Measurements from ENCODE around the gene SCN2B.

Gene SCN2B

DNA sequence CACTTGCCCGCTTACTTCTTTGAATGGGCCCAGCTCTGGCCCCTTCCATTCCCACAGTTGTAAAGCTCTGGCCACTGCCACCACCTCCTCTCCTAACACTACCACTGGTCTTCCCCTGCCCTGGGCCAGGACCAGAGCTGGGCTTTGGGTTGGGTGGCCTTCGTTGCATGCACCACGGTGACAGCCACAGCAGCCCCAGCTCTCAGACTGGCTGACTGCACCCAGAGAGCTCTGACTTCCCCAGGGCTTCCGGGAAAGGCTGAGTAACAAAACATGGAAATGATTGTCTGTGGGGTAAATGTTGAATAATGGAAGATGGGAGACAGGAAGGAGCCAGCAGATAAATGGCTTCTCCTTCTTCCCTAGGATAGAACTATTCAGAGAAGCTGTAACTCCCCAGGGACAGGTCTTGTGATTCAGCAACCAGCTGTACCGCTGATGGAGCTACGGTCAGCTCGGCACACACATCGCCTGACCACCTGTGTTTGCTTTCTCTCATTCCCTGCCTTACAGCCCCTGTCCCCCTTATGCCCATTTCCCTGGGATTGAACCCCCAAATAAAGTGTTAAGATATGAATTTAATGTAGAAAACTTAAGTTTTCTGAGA lies 51.4 kb downstream of the SCN2B start:
- Histone ChIP-seq H3K79me2 (ENCODE audit: insufficient read depth, low read depth) (no peaks in the 10 kb centered on the region), H3K36me3 (ENCODE audit: insufficient read depth) (no peaks in the 10 kb centered on the region), H2AFZ (ENCODE audit: low read depth) (no peak overlapping the region), H3K9ac (no peak overlapping the region), H4K20me1 (ENCODE audit: insufficient read depth) (no peaks in the 10 kb centered on the region), H3K27ac (no peak overlapping the region), H3K4me3 (IDR thresholded peaks at IDR 0.05; ENCODE audit: insufficient read depth, low read depth, low read length) (no peak overlapping the region), H3K27me3 (ENCODE audit: insufficient read depth, low read depth) (no peaks in the 10 kb centered on the region), H3K4me2 (no peak overlapping the region), H3K4me1 (ENCODE audit: low read depth, poor library complexity, severe bottlenecking) (no peaks in the 10 kb centered on the region)
- TF ChIP-seq, protein P1, sequence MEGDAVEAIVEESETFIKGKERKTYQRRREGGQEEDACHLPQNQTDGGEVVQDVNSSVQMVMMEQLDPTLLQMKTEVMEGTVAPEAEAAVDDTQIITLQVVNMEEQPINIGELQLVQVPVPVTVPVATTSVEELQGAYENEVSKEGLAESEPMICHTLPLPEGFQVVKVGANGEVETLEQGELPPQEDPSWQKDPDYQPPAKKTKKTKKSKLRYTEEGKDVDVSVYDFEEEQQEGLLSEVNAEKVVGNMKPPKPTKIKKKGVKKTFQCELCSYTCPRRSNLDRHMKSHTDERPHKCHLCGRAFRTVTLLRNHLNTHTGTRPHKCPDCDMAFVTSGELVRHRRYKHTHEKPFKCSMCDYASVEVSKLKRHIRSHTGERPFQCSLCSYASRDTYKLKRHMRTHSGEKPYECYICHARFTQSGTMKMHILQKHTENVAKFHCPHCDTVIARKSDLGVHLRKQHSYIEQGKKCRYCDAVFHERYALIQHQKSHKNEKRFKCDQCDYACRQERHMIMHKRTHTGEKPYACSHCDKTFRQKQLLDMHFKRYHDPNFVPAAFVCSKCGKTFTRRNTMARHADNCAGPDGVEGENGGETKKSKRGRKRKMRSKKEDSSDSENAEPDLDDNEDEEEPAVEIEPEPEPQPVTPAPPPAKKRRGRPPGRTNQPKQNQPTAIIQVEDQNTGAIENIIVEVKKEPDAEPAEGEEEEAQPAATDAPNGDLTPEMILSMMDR (conservative IDR thresholded peaks at IDR 0.05; ENCODE audit: low read depth, low read length): no peak

DNA sequence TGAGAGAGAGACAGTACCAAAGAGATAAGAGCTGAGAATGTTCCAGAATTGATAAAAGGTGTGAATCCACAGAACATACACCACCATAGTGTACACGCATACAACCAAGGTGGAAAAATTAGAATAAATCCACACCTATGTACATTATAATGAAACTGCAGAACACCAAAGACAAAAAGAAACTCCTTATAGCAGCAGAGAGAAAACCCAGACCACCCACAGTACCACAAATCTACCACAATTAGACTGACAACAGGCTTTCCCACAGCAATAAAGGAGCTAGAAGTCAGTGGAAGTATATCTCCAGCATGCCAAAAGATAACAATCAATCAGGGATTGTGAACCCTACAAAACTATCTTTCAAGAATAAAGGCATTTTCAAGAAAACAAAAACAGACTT lies 55.6 kb downstream of the SCN2B start:
- Histone ChIP-seq H2AFZ (ENCODE audit: low read depth) (no peak overlapping the region), H3K4me1 (ENCODE audit: low read depth, poor library complexity, severe bottlenecking) (no peaks in the 10 kb centered on the region), H3K79me2 (ENCODE audit: insufficient read depth, low read depth) (no peaks in the 10 kb centered on the region), H3K4me3 (IDR thresholded peaks at IDR 0.05; ENCODE audit: insufficient read depth, low read depth, low read length) (no peak overlapping the region), H3K4me2 (no peak overlapping the region), H4K20me1 (ENCODE audit: insufficient read depth) (no peaks in the 10 kb centered on the region), H3K27ac (no peak overlapping the region), H3K9ac (no peak overlapping the region), H3K36me3 (ENCODE audit: insufficient read depth) (no peaks in the 10 kb centered on the region), H3K27me3 (ENCODE audit: insufficient read depth, low read depth) (no peaks in the 10 kb centered on the region)
- TF ChIP-seq, protein P1 (conservative IDR thresholded peaks at IDR 0.05; ENCODE audit: low read depth, low read length): no peak

DNA sequence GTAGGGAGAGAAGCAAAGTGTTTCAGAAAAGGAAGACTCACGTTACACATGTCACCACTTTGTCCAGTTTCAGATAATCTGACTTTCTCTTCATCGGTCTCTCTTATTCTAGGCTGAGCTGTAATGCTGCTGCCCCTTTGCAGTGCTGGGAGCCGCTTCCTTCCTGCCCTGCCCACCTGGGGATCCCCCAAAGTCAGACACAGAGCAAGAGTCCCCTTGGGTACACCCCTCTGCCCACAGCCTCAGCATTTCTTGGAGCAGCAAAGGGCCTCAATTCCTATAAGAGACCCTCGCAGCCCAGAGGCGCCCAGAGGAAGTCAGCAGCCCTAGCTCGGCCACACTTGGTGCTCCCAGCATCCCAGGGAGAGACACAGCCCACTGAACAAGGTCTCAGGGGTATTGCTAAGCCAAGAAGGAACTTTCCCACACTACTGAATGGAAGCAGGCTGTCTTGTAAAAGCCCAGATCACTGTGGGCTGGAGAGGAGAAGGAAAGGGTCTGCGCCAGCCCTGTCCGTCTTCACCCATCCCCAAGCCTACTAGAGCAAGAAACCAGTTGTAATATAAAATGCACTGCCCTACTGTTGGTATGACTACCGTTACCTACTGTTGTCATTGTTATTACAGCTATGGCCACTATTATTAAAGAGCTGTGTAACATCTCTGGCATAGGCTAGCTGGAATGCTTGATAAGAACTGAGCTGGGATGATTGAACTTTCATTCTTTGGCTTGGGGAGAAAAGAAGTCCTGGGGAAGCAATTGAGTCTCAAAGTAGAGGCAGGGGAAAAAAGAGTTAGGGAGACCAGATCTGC lies 58.4 kb downstream of the SCN2B start:
- H3K4me2 ChIP-seq: no peak overlapping the region
- H3K27ac ChIP-seq: no peak overlapping the region
- H3K79me2 ChIP-seq (ENCODE audit: insufficient read depth, low read depth): no peaks in the 10 kb centered on the region
- TF ChIP-seq, protein P1 (conservative IDR thresholded peaks at IDR 0.05; ENCODE audit: low read depth, low read length): no peak
- no peak overlapping the region for H3K4me3 ChIP-seq (IDR thresholded peaks at IDR 0.05; ENCODE audit: insufficient read depth, low read depth, low read length)
- H3K4me1 ChIP-seq (ENCODE audit: low read depth, poor library complexity, severe bottlenecking): no peaks in the 10 kb centered on the region
- no peaks in the 10 kb centered on the region for H4K20me1 ChIP-seq (ENCODE audit: insufficient read depth)
- H3K9ac ChIP-seq: no peak overlapping the region
- H3K36me3 ChIP-seq (ENCODE audit: insufficient read depth): no peaks in the 10 kb centered on the region
- no peak overlapping the region for H2AFZ ChIP-seq (ENCODE audit: low read depth)
- H3K27me3 ChIP-seq (ENCODE audit: insufficient read depth, low read depth): no peaks in the 10 kb centered on the region

DNA sequence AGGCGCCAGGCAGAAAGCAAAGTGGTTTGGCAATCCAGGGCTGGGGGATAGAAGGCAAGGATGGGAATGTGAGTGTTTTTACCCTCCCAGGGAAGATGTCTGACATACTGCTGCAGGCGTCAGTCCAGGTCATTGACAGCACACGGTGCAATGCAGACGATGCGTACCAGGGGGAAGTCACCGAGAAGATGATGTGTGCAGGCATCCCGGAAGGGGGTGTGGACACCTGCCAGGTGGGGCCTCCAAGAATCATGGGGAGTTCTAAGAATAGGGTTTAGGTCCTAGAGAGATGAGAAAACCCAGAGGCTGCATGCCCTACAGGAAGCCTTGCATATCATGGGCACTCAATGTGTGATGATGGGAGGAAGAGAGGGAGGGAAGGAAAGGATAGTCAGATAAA lies 61.4 kb downstream of the SCN2B start:
- Histone ChIP-seq H3K27ac (no peak overlapping the region), H3K79me2 (ENCODE audit: insufficient read depth, low read depth) (no peaks in the 10 kb centered on the region), H3K4me1 (ENCODE audit: low read depth, poor library complexity, severe bottlenecking) (no peaks in the 10 kb centered on the region), H2AFZ (ENCODE audit: low read depth) (no peak overlapping the region), H3K27me3 (ENCODE audit: insufficient read depth, low read depth) (no peaks in the 10 kb centered on the region), H4K20me1 (ENCODE audit: insufficient read depth) (no peaks in the 10 kb centered on the region), H3K4me3 (IDR thresholded peaks at IDR 0.05; ENCODE audit: insufficient read depth, low read depth, low read length) (no peak overlapping the region), H3K36me3 (ENCODE audit: insufficient read depth) (no peaks in the 10 kb centered on the region), H3K9ac (no peak overlapping the region), H3K4me2 (no peak overlapping the region)
- TF ChIP-seq, protein P1 (conservative IDR thresholded peaks at IDR 0.05; ENCODE audit: low read depth, low read length): no peak
